Adipocyte (in vitro differentiated cells): Measurements from ENCODE around the gene MRTFB.

Experiments
- DNase-seq: peaks from one replicate; pipeline ENCODE4 v3.0.0-alpha.2; 2015; ENCODE audit warnings: low read depth
- H3K27me3 ChIP-seq: replicated peaks from 2 replicates; pipeline ENCODE4 v1.7.0; 2013; ENCODE audit warnings: mild to moderate bottlenecking, low read length, moderate library complexity; ENCODE audit not compliant: control insufficient read depth, insufficient read depth
- H3K36me3 ChIP-seq: 2 replicates; pipeline ENCODE4 v1.7.0; 2013; ENCODE audit warnings: low read length, mild to moderate bottlenecking, moderate library complexity; ENCODE audit not compliant: control insufficient read depth, insufficient read depth, severe bottlenecking
- H3K4me1 ChIP-seq: 2 replicates; pipeline ENCODE4 v1.7.0; 2013; ENCODE audit warnings: mild to moderate bottlenecking, low read length, moderate library complexity; ENCODE audit not compliant: control insufficient read depth, insufficient read depth
- H3K4me3 ChIP-seq: 2 replicates; pipeline ENCODE4 v1.7.0; 2013; ENCODE audit warnings: mild to moderate bottlenecking, low read length, moderate library complexity
- H3K9ac ChIP-seq: 2 replicates; pipeline ENCODE4 v1.7.0; 2013; ENCODE audit warnings: mild to moderate bottlenecking, low read length, moderate library complexity
- H3K9me3 ChIP-seq: 2 replicates; pipeline ENCODE4 v1.7.0; 2013; ENCODE audit warnings: mild to moderate bottlenecking, low read length, moderate library complexity; ENCODE audit not compliant: control insufficient read depth

Gene MRTFB

DNA sequence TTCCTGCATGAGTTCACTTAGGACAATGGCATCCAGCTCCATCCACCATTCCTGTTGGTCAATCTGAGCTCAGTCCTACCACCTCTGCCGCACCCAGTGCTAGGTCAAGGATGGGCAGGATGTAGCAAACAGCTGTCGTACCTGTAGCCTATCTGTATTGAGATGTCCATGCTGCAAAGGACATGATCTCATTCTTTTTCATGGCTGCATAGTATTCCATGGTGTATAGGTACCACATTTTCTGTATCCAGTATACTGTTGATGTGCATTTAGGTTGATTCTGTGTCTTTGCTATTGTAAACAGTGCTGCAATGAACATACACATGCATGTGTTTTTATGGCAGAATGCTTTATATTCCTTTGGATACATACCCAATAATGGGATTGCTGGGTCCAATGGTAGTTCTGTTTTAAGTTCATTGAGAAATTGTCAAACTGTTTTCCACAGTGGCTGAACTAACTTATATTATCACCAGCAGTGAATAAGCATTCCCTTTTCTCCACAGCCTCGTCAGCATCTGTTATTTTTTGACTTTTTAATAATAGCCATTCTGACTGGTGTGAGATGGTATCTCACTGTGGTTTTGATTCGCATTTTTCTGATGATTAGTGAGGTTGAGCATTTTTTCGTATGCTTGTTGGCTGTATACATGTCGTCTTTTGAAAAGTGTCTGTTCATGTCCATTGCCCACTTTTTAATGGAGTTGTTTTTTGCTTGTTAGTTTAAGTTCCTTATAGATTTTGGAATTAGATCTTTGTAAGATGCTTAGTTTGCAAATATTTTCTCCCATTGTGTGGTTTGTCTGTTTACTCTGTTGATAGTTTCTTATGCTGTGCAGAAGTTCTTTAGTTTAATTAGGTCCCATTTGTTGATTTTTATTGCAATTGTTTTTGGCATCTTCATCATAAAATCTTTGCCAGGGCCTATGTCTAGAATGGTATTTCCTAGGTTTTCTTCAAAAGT lies 7.2 kb upstream of the MRTFB start:
- Histone ChIP-seq H3K4me1 (no peaks in the 10 kb centered on the region), H3K4me3 (no peak overlapping the region), H3K9ac (no peak overlapping the region), H3K36me3 (no peaks in the 10 kb centered on the region), H3K27me3 (no peaks in the 10 kb centered on the region), H3K9me3 (peaks cover 5% of the 10 kb centered on the region)
- DNase-seq = no peak

DNA sequence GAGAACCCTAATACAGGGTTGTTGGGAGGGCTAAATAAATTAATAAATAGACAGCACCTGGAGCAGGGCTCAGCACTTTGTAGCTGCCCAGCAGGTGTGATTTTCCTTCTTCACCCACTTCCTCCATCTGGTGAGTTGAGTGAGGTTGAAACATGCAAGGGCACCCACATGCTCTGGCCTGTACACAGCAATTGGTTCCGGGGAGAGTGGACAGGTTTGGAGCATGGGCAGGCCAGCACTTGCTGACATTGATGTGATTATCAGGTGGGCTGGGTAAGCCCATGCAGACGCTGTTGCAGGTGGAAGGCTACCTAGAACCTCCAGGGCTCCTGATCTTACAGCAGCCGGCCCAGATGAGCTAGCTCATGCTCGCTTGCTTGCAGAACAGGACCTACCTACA lies 1.3 kb upstream of the MRTFB start:
- Histone ChIP-seq H3K9me3 (no peaks in the 10 kb centered on the region), H3K4me3 (no peak overlapping the region)
- DNase-seq = no peak

GRCh38 chr16:14070555-14070876 lies 603 bp upstream of the MRTFB start:
- no peaks in the 10 kb centered on the region for H3K36me3 ChIP-seq
- H3K9me3 ChIP-seq = no peaks in the 10 kb centered on the region
- peak overlapping the region; percentile 91 for H3K4me3 ChIP-seq
- H3K27me3 ChIP-seq = peaks cover 3% of the 10 kb centered on the region
- H3K4me1 ChIP-seq = peaks cover 6% of the 10 kb centered on the region
- peak overlapping the region; percentile 93 for H3K9ac ChIP-seq
- DNase-seq = no peak

More for the DNA sequence above, 1.3 kb upstream of the MRTFB start:
- Histone ChIP-seq H3K36me3 (no peaks in the 10 kb centered on the region), H3K9ac (no peak overlapping the region), H3K27me3 (peaks cover 3% of the 10 kb centered on the region), H3K4me1 (peaks cover 6% of the 10 kb centered on the region)

DNA sequence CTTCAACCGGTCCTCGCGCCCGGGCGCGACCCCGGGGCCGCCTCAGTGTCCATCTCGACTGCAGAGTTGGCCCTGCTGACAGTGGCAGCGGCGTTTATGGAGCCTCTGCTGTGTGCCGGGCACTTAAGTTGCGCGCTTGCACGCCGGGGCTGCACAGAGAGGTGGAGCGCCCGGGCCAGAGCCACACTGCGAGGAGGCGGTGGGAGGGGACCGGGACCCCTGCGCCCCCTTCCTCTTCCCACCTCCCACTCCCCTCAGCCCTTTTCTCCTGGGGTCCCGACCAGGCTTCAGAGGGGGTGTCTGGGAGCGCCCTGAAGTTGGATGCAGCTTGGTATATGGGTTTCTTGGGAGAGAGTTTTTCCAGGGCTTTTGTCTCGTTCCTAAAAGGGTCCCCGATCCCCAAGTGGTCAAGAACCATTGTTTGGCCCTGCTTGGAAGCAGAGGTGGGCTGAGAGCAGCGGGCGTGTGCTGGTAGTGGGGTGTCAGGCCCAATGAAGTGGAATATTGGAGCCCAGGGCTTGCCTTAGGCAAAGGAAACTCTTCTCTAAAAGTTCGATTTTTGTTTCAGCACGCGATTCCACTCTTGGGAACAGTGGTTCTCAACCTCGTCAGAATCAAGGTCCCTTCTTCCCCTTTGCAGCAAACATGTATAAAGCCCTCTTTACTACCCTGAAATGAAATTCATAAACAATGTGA lies 605 bp downstream of the MRTFB start:
- Histone ChIP-seq H3K36me3 (no peaks in the 10 kb centered on the region), H3K9me3 (no peaks in the 10 kb centered on the region), H3K27me3 (peaks cover 3% of the 10 kb centered on the region), H3K4me3 (peak overlapping the region; percentile 91), H3K9ac (peak overlapping the region; percentile 93), H3K4me1 (peaks cover 6% of the 10 kb centered on the region)
- DNase-seq = peak; percentile 13

GRCh38 chr16:14072360-14072759 lies 1.2 kb downstream of the MRTFB start:
- Histone ChIP-seq H3K36me3 (no peaks in the 10 kb centered on the region), H3K27me3 (peaks cover 3% of the 10 kb centered on the region), H3K4me3 (peak overlapping the region; percentile 91), H3K9me3 (no peaks in the 10 kb centered on the region), H3K9ac (peak overlapping the region; percentile 93), H3K4me1 (peaks cover 6% of the 10 kb centered on the region)
- no peak for DNase-seq

GRCh38 chr16:14074544-14074943 lies 3.4 kb downstream of the MRTFB start:
- Histone ChIP-seq H3K27me3 (peaks cover 3% of the 10 kb centered on the region), H3K9ac (no peak overlapping the region), H3K36me3 (no peaks in the 10 kb centered on the region), H3K4me1 (peaks cover 6% of the 10 kb centered on the region), H3K9me3 (no peaks in the 10 kb centered on the region), H3K4me3 (no peak overlapping the region)
- no peak for DNase-seq

- Histone ChIP-seq H3K36me3 (peaks cover 7% of the 10 kb centered on the region), H3K4me3 (no peak overlapping the region), H3K9me3 (no peaks in the 10 kb centered on the region), H3K4me1 (no peaks in the 10 kb centered on the region), H3K27me3 (no peaks in the 10 kb centered on the region), H3K9ac (no peak overlapping the region)
- no peak for DNase-seq
These were observed 6.8 kb downstream of the MRTFB start for GRCh38 chr16:14077918-14078317.

DNA sequence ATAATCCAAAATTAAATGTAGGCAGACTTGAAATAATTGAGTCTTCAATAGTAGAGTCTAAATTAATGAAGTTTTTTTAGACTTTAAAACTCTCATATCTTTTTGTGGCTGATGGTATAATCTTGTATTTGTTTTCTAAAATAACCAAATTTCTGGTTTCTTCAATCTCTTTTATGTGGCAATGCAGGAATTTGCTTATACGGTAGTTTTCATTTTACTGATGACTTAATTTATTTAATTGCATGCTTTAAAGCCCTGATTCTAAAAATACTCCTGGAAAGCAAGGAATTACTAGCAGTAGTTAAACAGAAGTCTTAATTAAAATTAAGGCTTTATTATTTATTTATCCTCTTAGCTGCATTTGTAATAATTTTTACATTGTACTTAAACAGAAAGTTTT lies 15.4 kb downstream of the MRTFB start:
- Histone ChIP-seq H3K4me1 (peaks cover 18% of the 10 kb centered on the region), H3K9ac (no peak overlapping the region), H3K36me3 (no peaks in the 10 kb centered on the region), H3K27me3 (no peaks in the 10 kb centered on the region), H3K9me3 (no peaks in the 10 kb centered on the region), H3K4me3 (no peak overlapping the region)
- no peak for DNase-seq

- no peak for DNase-seq
These were observed 16.1 kb downstream of the MRTFB start for GRCh38 chr16:14087181-14087580.

DNA sequence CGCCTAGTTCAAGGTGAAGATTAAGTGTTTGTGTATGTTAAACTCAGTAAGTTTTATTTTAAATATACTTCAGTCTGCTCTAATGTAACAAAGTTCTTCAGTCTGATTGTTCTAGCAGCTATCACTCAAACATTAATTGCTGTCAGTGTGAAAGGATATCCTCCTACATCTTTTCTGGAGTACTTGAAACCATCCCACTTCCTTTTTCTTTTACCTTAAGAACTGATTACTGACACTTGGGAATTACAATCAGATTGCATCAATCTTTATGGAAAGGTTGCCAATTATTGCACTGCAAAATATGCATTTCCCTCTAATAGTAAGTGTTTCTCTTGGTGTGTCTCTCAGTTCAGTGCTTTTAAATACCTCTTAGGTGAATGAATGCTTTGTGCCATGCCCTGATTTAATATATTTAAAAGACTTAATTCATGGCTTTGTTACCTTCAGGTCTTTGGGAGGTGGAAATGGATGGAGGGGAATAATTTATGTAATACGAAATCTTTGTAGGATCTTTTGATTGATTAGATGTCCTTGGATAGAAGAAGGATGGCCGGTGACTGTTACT lies 16.6 kb downstream of the MRTFB start:
- H3K36me3 ChIP-seq = no peaks in the 10 kb centered on the region
- no peak for DNase-seq
- H3K27me3 ChIP-seq = no peaks in the 10 kb centered on the region
- H3K9me3 ChIP-seq = no peaks in the 10 kb centered on the region
- no peak overlapping the region for H3K9ac ChIP-seq
- H3K4me1 ChIP-seq = peaks cover 18% of the 10 kb centered on the region
- no peak overlapping the region for H3K4me3 ChIP-seq

More at GRCh38 chr16:14087181-14087580, 16.1 kb downstream of the MRTFB start:
- H3K4me3 ChIP-seq = no peak overlapping the region
- H3K9ac ChIP-seq = no peak overlapping the region
- H3K36me3 ChIP-seq = no peaks in the 10 kb centered on the region
- no peaks in the 10 kb centered on the region for H3K9me3 ChIP-seq
- H3K27me3 ChIP-seq = no peaks in the 10 kb centered on the region
- H3K4me1 ChIP-seq = peaks cover 18% of the 10 kb centered on the region

GRCh38 chr16:14088155-14088753 lies 17.1 kb downstream of the MRTFB start:
- Histone ChIP-seq H3K27me3 (no peaks in the 10 kb centered on the region), H3K36me3 (no peaks in the 10 kb centered on the region), H3K9ac (no peak overlapping the region), H3K4me1 (peaks cover 18% of the 10 kb centered on the region), H3K9me3 (no peaks in the 10 kb centered on the region), H3K4me3 (peak overlapping the region; percentile 8)
- peak; percentile 67 for DNase-seq
